Fibroblast of the conjunctiva (primary cell): ENCODE measurements around the gene POLR3A.
"Not testable (repeated sequence)": the region's sequence is repeated elsewhere in the genome, so short reads cannot be mapped to it uniquely, and the experiment has no call there.

ENCODE experiments used
- DNase-seq: peaks from one replicate; pipeline ENCODE4 v3.0.0-alpha.2; 2010; ENCODE audit warnings: low read depth

The POLR3A gene

GRCh38 chr10:78019264-78019663 lies 10.1 kb downstream of the POLR3A start:
- DNase-seq, result no peak

GRCh38 chr10:78017856-78018255 lies 11.5 kb downstream of the POLR3A start:
- no peak for DNase-seq

DNA sequence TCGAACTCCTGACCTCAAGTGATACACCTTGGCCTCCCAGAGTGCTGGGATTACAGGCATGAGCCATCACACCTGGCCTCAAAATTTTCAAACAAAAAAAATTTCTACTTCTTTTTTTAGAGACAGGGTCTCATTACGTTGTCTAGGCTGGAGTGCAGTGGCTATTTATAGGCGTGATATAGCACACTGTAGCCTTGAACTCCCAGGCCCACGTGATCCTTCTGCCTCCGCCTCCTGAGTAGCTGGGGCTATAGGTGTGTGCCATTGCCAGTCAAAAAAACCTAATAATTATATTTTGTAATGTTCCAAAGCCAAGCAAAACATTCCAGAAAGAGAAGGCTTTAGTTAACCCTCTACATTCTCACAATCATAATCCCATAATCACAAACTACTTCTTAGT lies 13.8 kb downstream of the POLR3A start:
- no peak for DNase-seq

GRCh38 chr10:78013564-78013963 lies 15.8 kb downstream of the POLR3A start:
- DNase-seq, result no peak

GRCh38 chr10:78011065-78011464 lies 18.2 kb downstream of the POLR3A start:
- DNase-seq, result no peak

DNA sequence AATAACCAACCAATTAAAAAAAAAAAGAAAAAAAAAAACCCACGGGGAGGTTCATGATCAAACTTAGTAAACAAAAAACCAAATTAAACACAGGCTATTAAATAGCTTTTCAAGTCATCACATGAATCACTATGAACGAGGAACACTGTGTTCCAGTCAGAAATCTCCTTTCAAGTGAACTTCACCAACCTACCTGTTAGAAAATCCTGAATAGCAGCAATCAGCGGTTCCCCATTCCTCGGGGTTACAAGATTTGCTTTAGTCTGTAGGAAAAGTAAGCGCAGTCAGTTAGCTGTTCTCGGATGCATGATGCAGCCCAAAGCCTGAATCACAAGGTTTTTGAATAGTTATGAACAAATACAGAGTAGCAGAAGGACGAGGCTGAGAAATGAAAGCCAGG lies 19.0 kb downstream of the POLR3A start:
- DNase-seq, result no peak

DNA sequence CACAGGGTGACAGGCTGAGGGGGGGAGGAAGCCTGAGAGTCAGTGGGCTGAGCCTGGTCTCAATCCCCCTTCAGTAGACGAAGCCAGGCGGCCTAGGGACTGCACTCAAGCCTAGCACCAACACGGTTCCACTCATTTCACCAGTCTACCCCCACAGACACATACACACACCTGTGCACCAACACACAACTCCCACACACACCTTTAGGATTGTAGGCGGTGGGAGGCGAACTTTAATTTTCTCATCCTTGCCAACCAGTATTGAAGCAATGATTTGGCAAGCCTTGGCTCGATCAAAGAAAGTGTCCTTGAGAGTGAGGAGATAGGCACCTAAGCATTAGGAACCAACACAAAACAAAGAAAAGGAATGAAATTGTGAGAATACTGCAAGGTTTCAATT lies 19.7 kb downstream of the POLR3A start:
- no peak for DNase-seq

DNA sequence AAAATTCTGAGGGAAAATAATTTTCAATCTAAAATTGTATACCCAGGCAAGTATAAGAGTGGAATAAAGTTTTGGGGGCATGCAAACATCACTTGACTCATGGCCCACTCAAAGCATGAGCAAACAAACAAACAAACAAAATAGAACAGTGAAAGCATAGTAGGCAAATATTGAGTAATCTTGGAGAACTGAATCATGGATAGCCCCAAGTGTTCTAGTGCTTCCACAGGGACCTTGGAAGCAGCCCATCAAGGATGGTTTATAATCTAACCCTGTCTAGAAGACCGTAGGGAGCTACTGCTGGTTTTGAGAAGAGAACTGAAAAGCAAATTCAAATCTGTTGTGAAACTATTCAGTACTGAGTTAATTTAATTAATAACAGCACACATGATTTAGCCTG lies 22.1 kb downstream of the POLR3A start:
- DNase-seq, result no peak

GRCh38 chr10:78004215-78005026 lies 24.9 kb downstream of the POLR3A start:
- no peak for DNase-seq

DNA sequence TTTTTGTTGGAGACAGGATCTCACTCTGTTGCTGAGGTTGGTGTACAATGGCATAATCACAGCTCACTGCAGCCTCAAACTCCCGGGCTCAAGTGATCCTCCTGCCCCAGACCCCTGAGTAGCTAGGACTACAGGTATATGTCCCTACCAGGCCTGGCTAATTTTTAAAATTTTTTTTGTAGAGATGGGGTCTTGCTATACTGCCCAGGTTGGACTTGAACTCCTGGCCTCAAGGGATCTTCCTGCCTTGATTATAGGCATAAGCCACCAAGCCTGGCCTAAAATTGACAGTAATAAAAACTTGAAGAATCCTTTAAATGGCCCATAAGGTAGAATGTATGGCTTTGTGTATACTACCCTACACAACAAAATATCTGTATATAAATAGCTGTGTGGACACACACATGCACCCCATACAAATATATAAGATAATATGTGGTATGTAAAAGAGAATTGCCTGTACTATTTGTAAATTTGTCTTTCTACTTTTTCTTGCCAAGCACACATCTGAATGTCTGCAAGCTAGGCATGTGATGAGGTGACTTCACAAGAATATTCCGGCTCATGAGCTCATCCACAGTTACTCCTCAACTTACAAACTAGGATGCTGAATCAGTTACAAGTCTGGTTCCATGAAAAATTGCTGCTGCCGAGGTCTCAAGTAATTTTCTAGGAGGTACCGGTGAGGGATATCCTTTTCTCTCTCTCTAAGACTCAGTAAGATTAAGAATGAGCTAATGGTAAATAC lies 26.6 kb downstream of the POLR3A start:
- no peak for DNase-seq

DNA sequence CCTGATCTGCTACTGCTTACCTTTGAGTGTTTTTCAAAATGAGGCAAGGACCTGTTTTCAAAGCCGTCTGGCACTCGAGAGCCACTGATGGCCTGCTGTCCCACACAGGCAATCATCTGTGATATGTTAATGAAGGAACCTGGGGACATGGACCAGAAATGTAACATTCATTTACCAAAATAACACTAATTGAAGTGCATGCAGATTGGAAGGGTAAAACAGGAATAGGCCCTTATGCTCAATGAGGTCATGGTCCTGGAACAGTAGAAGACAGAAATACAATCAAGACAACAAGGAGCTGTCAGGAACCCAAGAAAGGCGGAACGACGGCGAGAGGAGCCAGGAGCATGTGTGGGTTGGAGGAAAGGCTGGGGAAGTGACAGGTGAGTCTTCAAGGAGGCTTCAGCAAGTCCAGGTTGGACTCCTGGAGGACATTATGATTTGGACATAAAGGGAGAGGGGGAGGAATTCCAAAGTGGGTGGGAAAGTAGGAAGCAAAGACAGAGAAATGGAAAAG lies 28.3 kb downstream of the POLR3A start:
- DNase-seq, result no peak

GRCh38 chr10:78000206-78000605 lies 29.1 kb downstream of the POLR3A start:
- DNase-seq, result no peak

GRCh38 chr10:77998780-77999179 lies 30.5 kb downstream of the POLR3A start:
- DNase-seq, result not testable (repeated sequence)

- DNase-seq, result no peak
Observed at GRCh38 chr10:77993620-77994019, 35.7 kb downstream of the POLR3A start.

GRCh38 chr10:77989081-77989724 lies 40.1 kb downstream of the POLR3A start:
- no peak for DNase-seq

GRCh38 chr10:77987671-77988255 lies 41.6 kb downstream of the POLR3A start:
- no peak for DNase-seq

- DNase-seq, result no peak
Observed at GRCh38 chr10:77984986-77985385, 44.3 kb downstream of the POLR3A start.

GRCh38 chr10:77983384-77984341 lies 45.7 kb downstream of the POLR3A start:
- no peak for DNase-seq

DNA sequence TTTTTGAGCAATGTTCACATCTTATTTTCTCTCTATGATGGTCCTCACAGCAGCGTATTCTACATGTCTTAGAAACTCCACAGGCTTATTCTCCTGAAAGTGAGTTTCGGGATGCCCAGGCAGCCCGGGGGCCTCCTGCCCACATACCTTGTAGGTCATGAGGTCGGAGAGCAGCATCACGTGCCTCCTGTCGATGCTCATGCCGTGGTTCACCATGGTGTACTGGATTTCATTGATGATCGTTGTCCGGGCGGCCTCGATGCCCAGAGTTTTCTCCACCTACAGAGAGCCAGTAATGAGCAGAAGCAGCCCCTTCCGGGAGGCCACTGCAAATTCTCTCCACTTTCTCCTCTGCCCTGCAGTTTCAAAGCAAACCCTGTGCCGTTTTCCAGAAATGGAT lies 48.0 kb downstream of the POLR3A start:
- DNase-seq, result no peak

GRCh38 chr10:77979221-77979620 lies 50.1 kb downstream of the POLR3A start:
- no peak for DNase-seq

DNA sequence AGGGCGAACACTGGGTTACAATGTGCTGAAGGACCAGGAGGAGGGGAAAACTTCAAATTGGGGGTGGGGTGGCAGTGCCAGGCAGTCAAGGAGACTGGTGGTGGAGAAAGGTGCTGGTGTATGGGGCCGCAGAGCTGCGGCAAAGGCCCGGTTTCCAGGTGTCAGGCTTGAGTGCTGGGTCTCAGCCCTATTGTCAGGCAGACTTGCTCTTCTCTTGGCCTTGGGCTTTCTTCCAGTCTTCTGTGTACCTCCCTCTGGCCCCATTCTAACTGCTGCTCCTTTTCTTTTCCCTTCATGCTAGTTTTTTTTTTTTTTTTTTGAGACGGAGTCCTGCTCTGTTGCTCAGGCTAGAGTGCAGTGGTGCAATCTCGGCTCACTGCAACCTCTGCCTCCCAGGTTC lies 51.0 kb downstream of the POLR3A start:
- no peak for DNase-seq
